Stimulated activated CD4-positive, alpha-beta T cell treated with anti-CD3 and anti-CD28 coated beads, Interleukin-1b, Interleukin-23, amount 100 ng/mL, for 24 hours (primary cell): ENCODE measurements around the gene TRABD.

ENCODE experiments used
- DNase-seq, 4 experiments: peaks; one replicate each; pipeline ENCODE4 v3.0.0-alpha.2; 2020; ENCODE audit warnings: low read depth in 4 of 4, low spot score in 1 of 4

Gene TRABD

DNA sequence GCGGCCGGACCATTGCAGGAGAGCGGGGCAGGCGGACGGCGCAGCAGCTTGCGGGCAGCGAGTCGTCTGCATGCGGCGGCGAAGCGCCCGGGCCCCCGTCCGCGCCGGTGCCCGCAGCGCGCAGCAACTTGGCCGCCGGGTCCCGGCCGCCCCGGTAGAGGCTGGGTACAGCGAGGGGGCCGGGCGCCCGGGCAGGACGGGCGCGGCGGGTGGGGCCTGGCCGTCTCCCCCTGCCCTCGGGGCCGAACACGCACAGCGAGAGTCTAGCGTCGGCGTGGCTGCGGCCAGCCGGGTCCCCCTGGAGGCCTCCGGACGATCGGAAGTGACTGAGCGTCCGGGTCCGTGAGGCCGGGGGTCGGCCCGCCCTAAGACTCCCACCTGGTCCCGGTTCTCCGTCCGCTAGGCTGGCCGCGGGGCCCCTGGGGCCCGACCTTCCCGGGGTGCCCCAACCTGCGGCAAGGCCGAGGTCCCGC is 775 bp upstream of the TRABD start:
- no peak for DNase-seq

DNA sequence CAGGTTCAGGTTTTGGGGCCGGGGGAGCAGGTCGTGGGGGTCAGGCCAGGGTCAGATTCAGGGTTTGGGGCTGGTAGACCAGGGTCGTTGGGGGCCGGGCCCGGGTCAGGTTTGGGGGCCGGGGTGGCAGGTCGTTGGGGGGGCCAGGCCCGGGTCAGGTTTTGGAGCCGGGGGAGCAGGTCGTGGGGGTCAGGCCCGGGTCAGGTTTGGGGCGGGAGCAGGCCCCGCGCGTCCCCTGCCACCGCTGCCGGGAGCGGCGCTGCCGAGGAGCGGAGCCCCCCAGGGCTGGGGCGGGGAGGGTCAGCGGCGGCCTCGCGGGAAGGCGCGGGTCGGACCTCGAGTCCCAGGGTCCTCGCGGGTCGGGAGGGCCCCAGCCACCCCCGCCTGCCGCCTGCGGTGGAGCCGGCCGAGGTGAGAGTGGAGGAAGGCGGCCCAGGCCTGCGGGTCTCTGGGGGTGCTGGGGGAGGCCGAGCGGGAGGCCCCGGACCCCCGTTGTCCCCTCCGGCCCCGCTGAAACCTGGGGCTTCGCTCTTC is 535 bp downstream of the TRABD start:
- no peak for DNase-seq

DNA sequence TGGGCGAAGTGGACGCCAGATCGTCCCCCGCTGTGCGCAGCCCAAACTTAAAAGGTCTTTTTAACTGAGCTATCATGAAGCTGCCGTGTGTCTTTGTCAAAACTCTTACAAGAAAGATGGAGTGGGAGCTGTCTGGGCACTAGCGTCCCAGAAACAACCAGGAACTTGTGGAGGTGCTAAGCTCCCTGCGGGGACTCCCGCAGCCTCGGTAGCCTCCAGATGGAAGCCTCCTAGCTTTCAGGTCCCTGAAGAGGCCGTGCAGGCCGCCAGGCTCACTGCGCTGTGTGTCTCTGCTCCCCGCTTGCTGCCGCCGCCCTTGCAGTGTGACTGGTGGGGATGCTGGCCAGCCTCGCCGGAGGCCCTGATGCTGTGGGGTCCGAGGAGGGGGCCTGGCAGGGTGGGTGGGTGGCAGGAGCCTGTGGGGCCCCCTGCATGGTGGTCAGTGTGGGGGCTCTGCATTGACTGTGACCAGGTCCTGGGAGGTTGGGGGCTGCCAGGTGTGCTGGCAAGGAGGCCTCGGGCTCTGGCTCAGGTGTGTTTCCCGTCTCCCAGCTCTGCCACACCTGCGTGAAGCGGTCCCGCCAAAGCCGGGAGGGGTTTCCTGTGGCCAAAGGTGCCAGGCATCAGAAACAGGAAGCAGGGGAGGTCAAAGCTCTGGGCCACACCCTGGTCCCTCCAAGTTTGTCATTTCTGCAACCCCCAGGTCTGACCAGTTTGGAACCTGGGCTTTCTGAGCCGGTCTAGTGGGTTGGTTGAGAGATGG is 1.2 kb downstream of the TRABD start:
- no peak for DNase-seq

DNA sequence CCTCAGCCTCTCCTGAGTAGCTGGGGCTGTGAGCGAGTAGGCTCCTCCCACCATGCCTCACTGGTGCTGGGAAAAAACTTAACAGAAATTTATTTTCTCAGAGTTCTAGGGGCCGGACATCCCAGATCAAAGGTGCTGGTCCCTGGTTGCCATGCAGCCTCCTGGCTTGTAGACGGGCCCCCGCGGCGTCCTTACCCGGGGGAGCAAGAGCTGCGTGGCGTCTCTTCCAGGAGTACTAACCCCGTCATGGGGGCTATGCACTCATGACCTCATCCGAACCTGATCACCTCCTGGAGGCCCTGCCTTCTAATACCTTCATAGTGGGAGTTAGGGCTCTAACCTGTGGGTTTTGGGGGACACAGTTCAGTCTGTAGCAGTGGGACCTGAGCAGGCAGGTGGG is 2.6 kb downstream of the TRABD start:
- no peak for DNase-seq

DNA sequence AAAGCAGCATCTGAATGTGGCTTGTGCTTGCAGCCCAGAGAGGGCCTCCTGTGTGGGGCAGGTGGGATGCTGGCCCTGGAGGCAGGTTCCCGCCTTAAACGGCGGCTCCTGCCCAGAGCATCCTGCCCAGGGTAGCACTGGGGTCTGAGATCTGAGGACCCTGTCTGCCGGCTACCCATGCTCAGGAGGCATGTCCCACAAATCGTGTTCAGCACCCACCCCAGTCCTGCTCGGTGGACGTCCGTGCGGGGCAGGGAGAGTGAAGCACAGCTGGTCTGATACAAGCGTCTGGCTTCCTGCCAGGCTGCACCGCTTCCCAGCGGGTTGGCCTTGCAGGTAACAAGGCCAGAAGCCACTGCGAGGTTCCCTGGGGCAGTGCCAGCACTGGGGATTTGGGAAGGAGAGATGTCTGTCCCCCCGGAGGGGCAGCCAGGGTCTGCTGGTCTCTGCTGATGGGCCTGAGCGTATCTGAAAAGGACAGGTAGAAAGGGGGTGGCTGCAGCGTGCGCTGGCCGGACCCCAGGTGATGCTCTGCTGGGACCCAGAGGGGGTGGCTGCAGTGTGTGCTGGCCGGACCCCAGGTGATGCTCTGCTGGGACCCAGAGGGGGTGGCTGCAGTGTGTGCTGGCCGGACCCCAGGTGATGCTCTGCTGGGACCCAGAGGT is 3.6 kb downstream of the TRABD start:
- DNase-seq, result no peak

DNA sequence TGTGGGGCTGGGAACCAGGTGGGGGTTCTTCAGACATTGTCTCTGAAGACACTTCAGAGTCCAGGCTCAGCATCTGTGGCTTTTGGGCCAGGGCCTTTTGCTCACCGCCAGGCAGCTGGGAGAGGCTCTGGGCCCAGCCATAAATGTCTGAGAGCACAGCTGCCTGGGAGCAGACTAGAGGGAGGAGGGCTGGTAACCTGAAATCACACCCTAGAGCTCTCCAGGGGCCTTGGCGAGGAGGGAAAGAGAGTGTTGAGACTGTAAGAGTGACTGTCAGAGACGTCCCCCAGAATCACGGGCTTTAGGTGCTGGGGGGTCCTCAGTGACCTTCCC is 4.1 kb downstream of the TRABD start:
- no peak for DNase-seq

DNA sequence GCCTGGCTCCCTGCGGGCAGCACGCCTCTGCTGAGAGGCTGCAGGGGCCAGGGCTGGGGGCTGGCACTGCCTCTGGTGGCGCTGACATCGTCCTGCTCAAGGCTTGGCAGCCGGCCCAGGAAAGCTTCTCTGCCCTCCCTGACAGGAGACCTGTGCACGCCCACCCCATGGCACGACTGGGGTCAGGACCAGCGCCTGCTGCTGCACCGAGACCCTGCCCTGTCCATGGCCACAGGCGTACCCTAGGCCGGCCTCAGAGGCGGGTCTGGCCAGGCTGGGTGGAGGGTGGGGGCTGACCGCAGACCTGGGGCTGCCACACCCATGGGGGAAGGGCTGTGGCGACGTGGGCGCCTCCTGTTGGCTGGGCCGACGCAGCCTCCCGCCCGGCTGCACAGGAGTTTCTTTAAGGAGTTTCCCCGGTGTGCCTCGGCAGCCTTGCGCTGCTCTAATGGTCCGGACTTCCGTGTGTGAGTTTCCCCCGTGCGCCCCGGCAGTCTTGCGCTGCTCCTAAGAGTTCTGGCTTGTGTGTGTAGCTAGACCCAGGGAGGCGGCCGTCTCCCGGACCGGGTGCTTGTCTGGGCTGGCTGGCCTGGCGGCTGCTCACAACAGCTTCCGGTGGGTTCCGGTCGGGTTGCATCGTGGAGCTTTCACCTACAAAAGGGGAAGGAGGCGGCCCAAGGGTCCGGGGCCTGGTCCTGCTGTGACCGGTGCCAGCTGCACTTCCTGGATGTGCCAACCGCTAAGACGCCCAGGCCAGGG is 4.6 kb downstream of the TRABD start:
- peak in 3 of 4 experiments; percentile 47 to 62 (median 61) for DNase-seq

DNA sequence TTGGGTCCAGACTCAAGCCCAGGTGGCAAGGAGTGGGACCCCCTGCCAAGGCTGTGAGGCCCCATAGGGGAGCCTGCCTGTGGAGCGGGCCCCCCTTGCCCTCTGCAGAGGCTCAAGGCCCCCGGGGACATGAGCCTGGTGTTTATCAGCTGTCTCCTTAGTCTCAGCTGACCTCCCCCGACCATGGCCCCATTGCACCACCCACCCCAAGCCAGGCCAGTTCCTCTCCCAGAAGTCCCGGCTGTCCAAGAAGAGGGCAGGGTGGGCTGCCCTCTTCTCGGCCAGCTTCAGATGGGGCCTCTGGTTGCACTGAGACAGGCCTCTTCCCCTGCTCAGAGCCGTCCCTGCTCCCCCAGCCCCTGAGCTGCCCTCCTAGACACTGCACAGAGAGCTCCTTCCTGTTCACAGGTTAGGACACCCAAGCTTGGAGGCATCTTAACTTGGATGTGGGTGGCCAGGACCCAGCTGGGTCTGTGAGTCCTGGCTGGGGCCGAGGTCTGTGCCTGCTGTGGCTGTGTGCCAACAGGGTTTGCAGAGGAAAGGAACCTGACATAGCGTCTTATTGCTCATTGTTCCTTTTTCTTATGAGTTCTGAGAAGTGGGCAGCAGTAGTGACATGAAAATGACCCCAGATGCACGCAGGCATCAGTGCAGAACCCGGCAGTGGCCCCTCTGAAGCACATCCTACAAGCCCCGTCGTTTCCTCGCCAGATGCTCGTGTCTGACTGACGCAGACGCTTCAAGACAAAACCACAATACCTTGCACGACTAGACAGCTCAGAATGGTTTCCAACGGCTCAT is 5.4 kb downstream of the TRABD start:
- peak in 3 of 4 experiments; percentile 34 to 61 (median 57) for DNase-seq

DNA sequence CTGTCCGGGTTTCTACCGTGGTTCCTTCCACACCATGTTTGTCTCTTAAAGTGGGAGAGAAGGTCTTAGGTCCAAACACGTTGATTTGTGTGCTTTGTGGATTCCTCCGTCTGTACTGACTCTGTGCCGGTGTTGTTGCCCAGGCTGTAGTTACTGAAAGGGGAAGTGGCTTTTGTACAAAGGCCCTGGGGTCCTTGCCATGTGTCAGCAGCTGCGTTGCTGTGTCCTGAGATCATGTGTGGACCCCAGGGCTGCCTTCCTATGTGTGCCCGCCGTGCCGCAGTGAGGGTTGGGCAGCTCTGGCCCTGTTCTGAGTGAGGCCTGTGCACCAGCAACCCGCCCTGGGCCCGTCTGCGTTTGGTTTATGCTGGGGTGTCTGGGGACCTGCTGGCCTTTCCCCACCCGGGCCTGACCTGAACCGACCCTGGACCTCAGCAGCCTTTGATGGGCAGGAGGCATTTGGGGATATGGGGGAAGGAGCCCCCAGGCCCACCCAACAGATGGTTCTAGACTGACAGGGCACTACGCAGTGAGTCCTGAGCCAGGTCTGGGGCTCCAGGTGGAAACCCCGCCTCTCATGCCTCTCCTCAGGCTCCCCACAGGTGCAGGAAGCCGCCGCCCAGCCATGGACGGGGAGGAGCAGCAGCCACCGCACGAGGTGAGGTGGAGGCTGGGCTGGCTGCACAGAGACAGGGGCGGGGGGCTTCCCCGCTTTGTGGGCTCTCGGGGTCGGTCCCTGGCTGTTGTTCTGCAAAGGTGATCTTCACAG is 6.9 kb downstream of the TRABD start:
- DNase-seq, result no peak

DNA sequence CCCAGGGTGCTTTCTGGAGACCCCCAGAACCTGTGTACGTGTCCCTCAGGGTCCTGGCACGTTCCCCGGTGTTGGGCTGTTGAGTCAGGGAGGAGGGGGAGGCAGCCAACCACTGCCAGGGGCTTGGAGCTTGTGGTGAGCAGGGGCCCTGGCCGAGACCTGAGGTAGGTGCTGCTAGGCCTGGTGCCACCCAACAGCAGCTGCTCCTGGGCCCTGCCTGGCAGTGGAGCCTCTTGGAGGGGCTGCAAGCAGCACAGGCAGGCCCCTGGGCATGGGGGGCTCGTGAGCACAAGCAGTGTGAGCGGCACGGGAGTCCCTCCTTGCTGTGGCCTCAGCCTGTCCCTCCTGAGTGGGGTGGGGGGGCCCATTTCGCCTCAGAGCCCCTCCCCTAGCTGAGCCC is 7.9 kb downstream of the TRABD start:
- no peak for DNase-seq

DNA sequence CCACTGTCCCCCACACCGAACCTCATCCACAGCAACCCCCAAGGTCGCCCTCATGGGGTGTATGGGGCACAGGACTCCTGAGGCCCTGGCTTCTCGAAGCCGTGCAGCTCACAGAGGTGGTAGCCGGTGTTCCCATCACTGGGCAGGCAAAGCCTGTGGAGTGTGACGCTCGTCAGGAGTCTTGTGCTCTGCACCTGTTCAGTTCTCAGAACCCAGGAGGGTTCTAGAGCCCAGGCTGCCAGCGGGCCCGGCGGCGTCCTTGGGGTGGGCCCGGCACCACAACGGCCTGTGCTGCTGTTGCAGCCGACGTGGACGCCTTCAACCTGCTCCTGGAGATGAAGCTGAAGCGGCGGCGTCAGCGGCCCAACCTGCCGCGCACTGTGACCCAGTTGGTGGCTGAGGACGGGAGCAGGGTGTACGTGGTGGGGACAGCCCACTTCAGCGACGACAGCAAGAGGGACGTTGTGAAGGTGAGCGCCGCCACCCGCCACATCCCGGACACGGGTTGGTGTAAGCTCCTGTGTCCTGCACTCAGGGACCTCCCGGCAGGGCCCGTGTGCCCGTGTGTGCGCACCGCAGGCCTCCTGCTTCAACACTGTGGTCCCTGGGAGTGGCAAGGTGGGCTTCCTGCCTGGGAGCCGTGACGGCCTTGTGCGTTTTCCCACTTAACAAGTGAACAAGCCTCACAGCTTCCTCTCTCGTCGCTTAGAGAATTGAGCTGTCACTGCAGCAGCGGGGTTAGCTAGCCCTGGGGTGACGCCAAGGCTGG is 8.5 kb downstream of the TRABD start:
- no peak for DNase-seq

DNA sequence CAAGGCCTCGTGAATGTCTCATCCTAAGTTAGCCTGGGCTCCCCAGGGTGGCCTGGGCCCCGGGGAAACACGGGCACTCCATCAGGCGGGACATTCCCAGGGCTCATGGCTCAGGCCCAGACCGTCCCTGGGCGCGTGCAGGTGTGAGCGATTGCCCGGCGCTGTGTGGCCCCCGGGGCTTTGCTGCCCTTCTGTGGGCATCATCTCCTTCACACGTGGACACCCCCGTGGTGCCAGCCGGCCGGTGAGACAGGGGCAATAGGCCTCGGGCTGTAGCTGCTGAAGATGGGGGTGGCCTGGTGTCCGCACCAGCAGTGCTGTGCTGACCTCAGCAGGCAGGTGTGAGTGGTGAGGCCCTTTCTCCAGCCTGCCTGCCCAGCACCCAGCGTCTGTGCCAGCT is 10.5 kb downstream of the TRABD start:
- no peak for DNase-seq

DNA sequence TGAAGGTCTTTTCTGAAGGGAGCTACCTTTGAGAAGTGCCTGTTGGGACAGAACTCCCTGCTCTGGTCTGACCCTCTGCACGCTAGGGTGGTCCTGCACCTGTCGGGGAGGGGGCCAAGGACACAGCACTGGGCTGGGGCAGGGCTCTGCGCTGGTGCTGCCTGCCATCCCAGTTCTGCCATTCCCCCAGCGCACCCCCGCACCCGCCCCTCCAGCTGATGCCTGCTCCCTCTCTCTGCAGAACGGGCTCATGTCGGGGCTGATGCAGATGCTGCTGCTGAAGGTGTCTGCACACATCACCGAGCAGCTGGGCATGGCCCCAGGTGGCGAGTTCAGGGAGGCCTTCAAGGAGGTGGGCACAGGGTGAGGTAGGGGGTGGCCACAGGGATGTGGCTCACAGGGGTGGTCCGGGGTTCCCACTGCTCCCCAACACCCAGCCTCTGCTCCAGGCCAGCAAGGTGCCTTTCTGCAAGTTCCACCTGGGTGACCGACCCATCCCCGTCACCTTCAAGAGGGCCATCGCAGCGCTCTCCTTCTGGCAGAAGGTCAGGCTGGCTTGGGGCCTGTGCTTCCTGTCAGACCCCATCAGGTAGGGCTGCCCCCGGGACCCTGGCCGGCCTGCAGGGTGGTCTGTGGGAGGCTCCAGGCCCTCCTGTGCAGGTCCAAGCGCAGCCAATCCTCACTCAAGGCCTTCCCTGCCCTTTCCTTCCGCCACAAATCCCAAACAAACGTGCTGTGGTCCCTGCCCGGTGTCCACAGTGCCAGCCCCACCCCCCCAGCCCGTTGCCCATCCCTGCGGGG is 11.5 kb downstream of the TRABD start:
- DNase-seq, result no peak

DNA sequence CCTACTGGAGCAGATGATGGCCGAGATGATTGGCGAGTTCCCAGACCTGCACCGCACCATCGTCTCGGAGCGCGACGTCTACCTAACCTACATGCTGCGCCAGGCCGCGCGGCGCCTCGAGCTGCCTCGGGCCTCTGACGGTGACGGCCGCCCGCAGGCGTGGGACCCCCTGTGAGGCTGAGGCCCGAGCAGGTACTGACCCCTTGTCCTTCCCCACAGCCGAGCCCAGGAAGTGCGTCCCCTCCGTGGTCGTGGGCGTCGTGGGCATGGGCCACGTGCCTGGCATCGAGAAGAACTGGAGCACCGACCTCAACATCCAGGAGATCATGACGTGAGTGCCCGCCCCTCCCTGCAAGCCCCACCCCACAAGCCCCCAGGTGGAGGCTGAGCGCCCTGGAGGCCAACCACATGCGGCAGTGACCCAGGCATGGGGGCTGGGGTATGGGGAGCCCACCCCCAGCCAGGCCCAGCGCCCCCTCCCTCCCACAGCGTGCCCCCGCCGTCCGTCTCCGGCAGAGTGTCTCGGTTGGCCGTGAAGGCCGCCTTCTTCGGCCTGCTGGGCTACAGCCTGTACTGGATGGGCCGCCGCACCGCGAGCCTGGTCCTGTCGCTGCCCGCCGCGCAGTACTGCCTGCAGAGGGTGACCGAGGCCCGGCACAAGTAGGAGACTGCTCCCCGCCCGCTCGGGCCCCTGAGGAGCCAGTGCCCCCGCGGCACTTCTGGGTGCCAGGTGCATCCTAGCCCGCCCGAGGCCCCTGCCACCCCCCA is 12.3 kb downstream of the TRABD start:
- no peak for DNase-seq

DNA sequence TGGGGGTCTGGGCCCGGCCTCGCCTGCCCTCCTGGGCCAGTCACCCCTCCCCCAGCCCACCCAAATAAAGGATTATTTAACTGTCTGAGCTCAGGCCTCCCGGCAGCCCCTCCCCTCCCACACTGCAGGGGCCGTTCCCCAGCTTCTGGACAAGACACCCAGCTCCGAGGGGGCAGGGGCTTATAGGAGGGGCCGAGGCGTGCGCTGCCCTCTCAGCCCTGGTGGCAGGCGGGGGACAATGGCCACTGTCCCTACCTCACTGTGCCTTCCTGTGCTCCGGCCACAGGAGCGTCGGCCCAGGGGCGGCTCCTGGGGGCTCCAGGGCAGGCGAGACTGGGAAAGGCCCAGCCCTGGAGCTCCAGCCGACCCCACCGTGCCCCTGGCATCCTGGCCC is 12.9 kb downstream of the TRABD start:
- no peak for DNase-seq

DNA sequence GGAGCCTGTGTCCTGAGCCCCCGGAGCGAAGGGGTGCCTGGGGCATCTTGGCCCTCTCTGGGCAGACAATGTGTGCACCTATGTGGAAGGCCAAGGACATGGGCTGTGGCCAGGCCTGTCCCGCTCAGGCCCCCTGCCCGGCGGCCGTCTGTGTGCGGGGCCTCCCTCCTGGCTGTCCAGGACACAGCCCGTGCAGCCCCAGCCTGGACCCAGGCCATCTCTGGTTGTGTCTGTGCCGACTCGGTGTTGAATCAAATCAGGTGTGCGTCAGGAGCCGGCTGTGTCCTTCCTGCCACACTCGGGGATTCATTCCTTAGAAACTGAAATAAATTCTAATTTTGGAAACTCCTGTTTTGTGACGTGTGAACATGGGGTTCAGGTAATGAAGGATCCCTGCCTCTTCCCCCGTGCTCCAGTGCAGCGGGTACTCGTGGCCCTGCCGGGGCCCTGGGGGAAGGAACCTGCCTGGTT is 13.6 kb downstream of the TRABD start:
- no peak for DNase-seq

DNA sequence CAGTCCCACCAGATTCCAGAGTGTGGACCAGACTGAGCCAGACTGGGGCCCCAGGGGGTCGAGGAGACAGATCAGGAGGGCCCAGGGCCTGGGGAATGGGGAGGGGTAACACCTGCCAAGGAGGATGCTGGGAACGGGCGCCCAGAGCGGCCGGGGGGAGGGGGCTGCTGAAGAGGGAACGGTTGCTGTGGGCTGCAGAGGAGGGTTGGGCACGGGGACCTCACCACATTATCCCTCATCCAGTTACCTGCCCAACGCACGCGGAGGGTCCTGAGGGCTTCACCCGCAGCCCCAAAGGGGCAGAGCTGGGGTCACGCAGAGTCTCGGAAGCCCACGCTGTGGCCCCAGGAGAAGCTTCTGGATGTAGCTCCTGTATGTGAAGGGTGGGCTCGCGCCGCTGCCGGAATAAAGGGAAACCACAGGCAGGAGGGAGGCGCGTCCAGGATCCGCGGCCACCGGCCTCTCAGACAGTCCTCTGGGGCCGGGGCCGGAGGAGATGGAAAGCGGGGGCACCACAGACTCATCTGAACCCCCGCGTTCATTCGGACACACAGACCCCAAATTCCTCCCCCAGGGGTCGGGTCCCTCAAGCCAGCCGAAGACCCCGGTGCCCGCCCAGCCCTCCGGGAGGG is 14.2 kb downstream of the TRABD start:
- DNase-seq, result no peak
